ENCODE results near the gene KCTD4. TPM values are rescaled to one million over a fixed set of nuclear protein-coding genes. Genes with fewer than 3 reads are reported as not detected.

KCTD4 gene
- total and polyA plus RNA-seq, 10 of the 15 experiments (the other 5 are each of a cell fraction or from before 2014, with no cell fraction given) = 0.09 TPM; not detected in 9

DNA sequence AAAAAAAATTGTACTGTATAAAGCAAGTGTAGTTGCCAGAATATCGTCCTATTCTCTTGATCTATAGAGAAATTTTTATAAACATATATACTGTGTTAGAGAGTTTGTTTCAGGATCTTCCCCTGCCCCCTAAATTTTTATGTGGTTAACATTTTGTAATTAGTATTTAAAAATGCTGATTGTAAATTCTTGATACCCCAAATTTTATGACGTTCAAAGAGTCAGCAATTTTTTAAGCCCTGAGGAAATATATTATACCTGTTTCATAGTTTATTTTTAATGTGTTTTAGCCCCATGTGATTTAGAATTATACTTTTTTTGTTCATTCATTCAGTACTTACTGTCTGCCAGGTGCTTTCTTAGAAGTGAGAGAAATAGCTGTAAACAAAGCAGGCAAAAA, 7.3 kb upstream of the KCTD4 start:
- no TSS peak for BruUV-seq (replicated peaks)

More for the DNA sequence above, 7.3 kb upstream of the KCTD4 start:
- DNase-seq (ENCODE audit: low read depth, low spot score) (no peak), FAIRE-seq (no peak), ATAC-seq (no peak)
- H3K4me3 ChIP-seq = no peak overlapping the region
- no peaks in the 10 kb centered on the region; the same call in 2 of the 3 replicates for H3K9me3 ChIP-seq (replicated peaks; ENCODE audit: control insufficient read depth, insufficient read depth, low read length)
- CTCF ChIA-PET = interaction anchor here (0.6 to 1.7 kb wide), 3 partner anchors 9 to 73 kb away, joined by 3 to 7 read pairs (median 3); no protein-coding TSS in a partner anchor
- no peak overlapping the region for H3K9ac ChIP-seq (ENCODE audit: control insufficient read depth, insufficient read depth, low read length)
- H2AFZ ChIP-seq (ENCODE audit: control insufficient read depth, low read depth, low read length) = no peak overlapping the region
- 95% methylated on average over 2 of the region's 2 CpGs for WGBS (ENCODE audit: insufficient coverage, insufficient replicate concordance, low lambda C conversion rate, missing lambda C conversion rate)
- in situ Hi-C loops (cut with MboI) (no loop called here), intact Hi-C loops (cut with micrococcal nuclease; ENCODE audit: unreplicated experiment) (no loop called here)
- RAD21 ChIA-PET (ENCODE audit: unreplicated experiment) = interaction anchor here (0.8 to 1.1 kb wide), 2 partner anchors 11 to 90 kb away, joined by 3 read pairs; no protein-coding TSS in a partner anchor
- H4K20me1 ChIP-seq (ENCODE audit: control insufficient read depth, insufficient read depth) = no peaks in the 10 kb centered on the region
- peaks cover 3% of the 10 kb centered on the region; the same call in 1 of the 2 replicates for H3K4me1 ChIP-seq (ENCODE audit: control insufficient read depth, insufficient read depth, low read length)
- no peak overlapping the region for H3K4me2 ChIP-seq (ENCODE audit: control insufficient read depth, insufficient read depth)
- TF ChIP-seq, protein P1, sequence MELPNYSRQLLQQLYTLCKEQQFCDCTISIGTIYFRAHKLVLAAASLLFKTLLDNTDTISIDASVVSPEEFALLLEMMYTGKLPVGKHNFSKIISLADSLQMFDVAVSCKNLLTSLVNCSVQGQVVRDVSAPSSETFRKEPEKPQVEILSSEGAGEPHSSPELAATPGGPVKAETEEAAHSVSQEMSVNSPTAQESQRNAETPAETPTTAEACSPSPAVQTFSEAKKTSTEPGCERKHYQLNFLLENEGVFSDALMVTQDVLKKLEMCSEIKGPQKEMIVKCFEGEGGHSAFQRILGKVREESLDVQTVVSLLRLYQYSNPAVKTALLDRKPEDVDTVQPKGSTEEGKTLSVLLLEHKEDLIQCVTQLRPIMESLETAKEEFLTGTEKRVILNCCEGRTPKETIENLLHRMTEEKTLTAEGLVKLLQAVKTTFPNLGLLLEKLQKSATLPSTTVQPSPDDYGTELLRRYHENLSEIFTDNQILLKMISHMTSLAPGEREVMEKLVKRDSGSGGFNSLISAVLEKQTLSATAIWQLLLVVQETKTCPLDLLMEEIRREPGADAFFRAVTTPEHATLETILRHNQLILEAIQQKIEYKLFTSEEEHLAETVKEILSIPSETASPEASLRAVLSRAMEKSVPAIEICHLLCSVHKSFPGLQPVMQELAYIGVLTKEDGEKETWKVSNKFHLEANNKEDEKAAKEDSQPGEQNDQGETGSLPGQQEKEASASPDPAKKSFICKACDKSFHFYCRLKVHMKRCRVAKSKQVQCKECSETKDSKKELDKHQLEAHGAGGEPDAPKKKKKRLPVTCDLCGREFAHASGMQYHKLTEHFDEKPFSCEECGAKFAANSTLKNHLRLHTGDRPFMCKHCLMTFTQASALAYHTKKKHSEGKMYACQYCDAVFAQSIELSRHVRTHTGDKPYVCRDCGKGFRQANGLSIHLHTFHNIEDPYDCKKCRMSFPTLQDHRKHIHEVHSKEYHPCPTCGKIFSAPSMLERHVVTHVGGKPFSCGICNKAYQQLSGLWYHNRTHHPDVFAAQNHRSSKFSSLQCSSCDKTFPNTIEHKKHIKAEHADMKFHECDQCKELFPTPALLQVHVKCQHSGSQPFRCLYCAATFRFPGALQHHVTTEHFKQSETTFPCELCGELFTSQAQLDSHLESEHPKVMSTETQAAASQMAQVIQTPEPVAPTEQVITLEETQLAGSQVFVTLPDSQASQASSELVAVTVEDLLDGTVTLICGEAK (IDR thresholded peaks at IDR 0.05; ENCODE audit: borderline replicate concordance) = no peak
- TF ChIP-seq RAD51 (IDR thresholded peaks at IDR 0.05) (no peak), BACH1 (IDR thresholded peaks at IDR 0.05; ENCODE audit: borderline replicate concordance) (no peak)
- TF ChIP-seq, protein P2, sequence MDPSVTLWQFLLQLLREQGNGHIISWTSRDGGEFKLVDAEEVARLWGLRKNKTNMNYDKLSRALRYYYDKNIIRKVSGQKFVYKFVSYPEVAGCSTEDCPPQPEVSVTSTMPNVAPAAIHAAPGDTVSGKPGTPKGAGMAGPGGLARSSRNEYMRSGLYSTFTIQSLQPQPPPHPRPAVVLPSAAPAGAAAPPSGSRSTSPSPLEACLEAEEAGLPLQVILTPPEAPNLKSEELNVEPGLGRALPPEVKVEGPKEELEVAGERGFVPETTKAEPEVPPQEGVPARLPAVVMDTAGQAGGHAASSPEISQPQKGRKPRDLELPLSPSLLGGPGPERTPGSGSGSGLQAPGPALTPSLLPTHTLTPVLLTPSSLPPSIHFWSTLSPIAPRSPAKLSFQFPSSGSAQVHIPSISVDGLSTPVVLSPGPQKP (IDR thresholded peaks at IDR 0.05; ENCODE audit: low read depth, low read length) = no peak
- POLR2A ChIA-PET = interaction anchor here (0.7 kb wide), 1 partner anchor 11 kb away, joined by 3 read pairs; no protein-coding TSS in a partner anchor
- H3K79me2 ChIP-seq (ENCODE audit: control insufficient read depth, insufficient read depth, low read length) = no peaks in the 10 kb centered on the region; the same call in 1 of the 2 replicates
- SMC1A ChIA-PET (ENCODE audit: uncharacterized antibody, unreplicated experiment) = interaction anchor here (1.7 kb wide), 1 partner anchor 9 kb away, joined by 6 read pairs; no protein-coding TSS in a partner anchor
- H3K36me3 ChIP-seq (ENCODE audit: control insufficient read depth in 2 of 2, insufficient read depth in 2 of 2, low read length in 1 of 2) = peaks cover 2 to 6% of the 10 kb centered on the region in 2 experiments; a peak in 3 of 4 replicates
- H3K27ac ChIP-seq (ENCODE audit: control insufficient read depth, insufficient read depth) = no peak overlapping the region
- no peaks in the 10 kb centered on the region for H3K27me3 ChIP-seq (replicated peaks in 1 of 2; ENCODE audit: control insufficient read depth in 2 of 2, insufficient read depth in 2 of 2, low read length in 1 of 2)

Measured in GM12878 (cell line).